Heart right ventricle (tissue), 16 donors: ENCODE results near the gene SLC25A27. TPM values are rescaled to one million over a fixed set of nuclear protein-coding genes. Genes with fewer than 3 reads are reported as not detected.
"Not testable (repeated sequence)": the region's sequence is repeated elsewhere in the genome, so short reads cannot be mapped to it uniquely, and the experiment has no call there.

Experiments used
- ATAC-seq, 8 donors: fragments of 200-7000 bp; cut with Tn5 transposase; one replicate each; pipeline ENCODE4 v1.9.1; 2020; ENCODE audit warnings: mild to moderate bottlenecking in 8 of 8, moderate library complexity in 8 of 8, moderate number of reproducible peaks in 1 of 8
- DNase-seq, 2 donors: peaks; one replicate each; pipeline ENCODE4 v3.0.0-alpha.2; 2020
- H3K27ac ChIP-seq, 10 donors: fragments of 200-600 bp; sonication (generic) in 2 of 10; one replicate each; pipeline versions ENCODE4 v1.5.0 to v1.8.0; 2020 to 2022; ENCODE audit warnings: mild to moderate bottlenecking in 3 of 10
- H3K27me3 ChIP-seq, 7 donors: fragments of 200-600 bp; one replicate each; pipeline ENCODE4 v1.8.0; 2021 to 2022; ENCODE audit warnings: mild to moderate bottlenecking in 2 of 7
- H3K36me3 ChIP-seq, 9 donors: fragments of 200-600 bp; sonication (generic) in 1 of 9; one replicate each; pipeline versions ENCODE4 v1.5.0 to v1.8.0; 2020 to 2022; ENCODE audit warnings: mild to moderate bottlenecking in 2 of 9
- H3K4me1 ChIP-seq, 9 donors: fragments of 200-600 bp; sonication (generic) in 1 of 9; one replicate each; pipeline versions ENCODE4 v1.5.0 to v1.8.0; 2020 to 2022; ENCODE audit warnings: mild to moderate bottlenecking in 4 of 9
- H3K4me3 ChIP-seq, 10 donors: fragments of 200-600 bp; sonication (generic) in 2 of 10; one replicate each; pipeline versions ENCODE4 v1.5.0 to v1.8.0; 2020 to 2022; ENCODE audit warnings: mild to moderate bottlenecking in 7 of 10, moderate library complexity in 2 of 10
- H3K9me3 ChIP-seq, 11 donors: fragments of 200-600 bp in 10 of 11; sonication (generic) in 2 of 11; one replicate each; pipeline versions ENCODE4 v1.5.0 to v1.8.0; 2013 to 2022; ENCODE audit warnings: mild to moderate bottlenecking in 2 of 11, control low read depth in 1 of 11, moderate library complexity in 1 of 11
- WGBS, 2 donors: extraction: QIAGEN DNeasy Blood & Tissue Kit; methylation state at CpG; one replicate each; pipeline ENCODE4 v1.1.7; 2013; ENCODE audit warnings: inconsistent platforms in 1 of 2; 5-methylcytosine and 5-hydroxymethylcytosine counted together
- intact Hi-C, 10 donors: fragments of 100-400 bp; cut with DNase I; formaldehyde crosslinking; loops; one replicate each; pipeline versions ENCODE4 v1.11.1 to v1.14.2; 2022
- polyA plus RNA-seq, 2 donors: library from polyadenylated mRNA; stranded (reverse); fragments of 200-250 nt; gene quantifications; one replicate each; pipeline ENCODE4 v1.2.3, GENCODE V29; 2013
- total RNA-seq, 10 donors: library from RNA; stranded (reverse); fragmentation: NEBNext Ultra II Directional in 3 of 10; extraction: Animal tissue kit (Norgen Biotek cat#: 25700) in 3 of 10; gene quantifications; one replicate each; pipeline versions ENCODE4 v1.2.1 to v1.2.4, GENCODE V29; 2021 to 2023
- TF ChIP-seq, protein P1 (sequence below), 9 donors: fragments of 200-600 bp; sonication (generic) in 2 of 9; IDR thresholded peaks; one replicate each; pipeline versions ENCODE4 v1.5.0 to v1.8.0; 2021 to 2022; ENCODE audit warnings: antibody characterized with exemption in 9 of 9, mild to moderate bottlenecking in 5 of 9, moderate library complexity in 1 of 9
- donor health status: Arrhythmogenic right ventricular cardiomyopathy.
- donor health status: ischemic (EF 13 %, LVEDD 7.1; RV severe dilation, severe dysfunction).
- donor health status: healthy with polysubstance abuse.
- donor health status: DM: no; HTN: yes; CAD: no.
- donor health status: DM: no; HTN: no; CAD: no.
- donor health status: ischemic (EF 25% LVEDD 6.9; RV normal size, moderate dysfunction).
- donor health status: ischemic (EF 25% LVEDD 5.7; RV mildly dilated, moderate dysfunction).
- donor health status: healthy.
- donor health status: DM: yes; HTN: yes; CAD: no.
- donor health status: Ischemic cardiomyopathy.
- donor health status: ischemic (EF 35%, LVEDD 5.7; RV mildly dilated, moderate dysfunction).
- donor health status: nonischemic (EF 11% LVEDD 7.7; RV severe dilation, severe dysfunction).
- donor health status: DM: yes; HTN: yes; CAD: no.
- donor health status: PGD.
- donor health status: ischemic (EF 29% LVEDD 5.4; RV normal size, mild dysfunction).
- donor health status: nonischemic (EF 23%, LVEDD 6.1; RV moderate dilation, normal function).

Gene SLC25A27
- total and polyA plus RNA-seq, 12 donors = 5.8 to 82.7 (median 13.9) TPM

DNA sequence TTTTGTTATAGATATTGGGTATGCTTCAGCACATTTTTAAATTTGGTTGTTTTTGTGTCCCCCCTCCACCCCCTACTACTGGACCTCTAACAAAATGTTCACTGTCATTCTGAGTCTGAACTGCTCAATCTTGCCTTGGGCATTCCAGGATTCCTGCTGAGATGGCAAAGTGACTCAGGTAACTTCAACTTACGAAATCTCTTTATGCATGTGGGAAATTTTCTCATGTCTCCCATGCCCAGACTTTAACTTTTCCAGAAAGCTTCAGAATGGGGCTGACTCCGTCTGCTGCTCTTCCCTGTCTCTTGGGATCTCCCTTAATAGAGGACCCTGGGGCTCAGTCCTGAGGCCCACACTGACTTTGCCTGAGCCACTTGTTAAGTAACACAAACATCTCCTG, 14.1 kb upstream of the SLC25A27 start:
- Histone ChIP-seq H3K36me3 (peaks cover 0 to 5% (median 0%) of the 10 kb centered on the region in 9 donors), H3K9me3 (no peaks in the 10 kb centered on the region), H3K27ac (no peak overlapping the region), H3K4me3 (no peak overlapping the region), H3K27me3 (no peaks in the 10 kb centered on the region), H3K4me1 (peaks cover 0 to 6% (median 0%) of the 10 kb centered on the region in 9 donors)
- intact Hi-C loops = loop anchor here in 2 of 10 donors (10.0 kb wide), 3 partner anchors 414 to 544 kb away; no protein-coding TSS in a partner anchor
- no peak for DNase-seq
- no peak for ATAC-seq
- WGBS, 2 donors = 83 to 84% methylated on average over 2 of the region's 2 CpGs
- TF ChIP-seq, protein P1, sequence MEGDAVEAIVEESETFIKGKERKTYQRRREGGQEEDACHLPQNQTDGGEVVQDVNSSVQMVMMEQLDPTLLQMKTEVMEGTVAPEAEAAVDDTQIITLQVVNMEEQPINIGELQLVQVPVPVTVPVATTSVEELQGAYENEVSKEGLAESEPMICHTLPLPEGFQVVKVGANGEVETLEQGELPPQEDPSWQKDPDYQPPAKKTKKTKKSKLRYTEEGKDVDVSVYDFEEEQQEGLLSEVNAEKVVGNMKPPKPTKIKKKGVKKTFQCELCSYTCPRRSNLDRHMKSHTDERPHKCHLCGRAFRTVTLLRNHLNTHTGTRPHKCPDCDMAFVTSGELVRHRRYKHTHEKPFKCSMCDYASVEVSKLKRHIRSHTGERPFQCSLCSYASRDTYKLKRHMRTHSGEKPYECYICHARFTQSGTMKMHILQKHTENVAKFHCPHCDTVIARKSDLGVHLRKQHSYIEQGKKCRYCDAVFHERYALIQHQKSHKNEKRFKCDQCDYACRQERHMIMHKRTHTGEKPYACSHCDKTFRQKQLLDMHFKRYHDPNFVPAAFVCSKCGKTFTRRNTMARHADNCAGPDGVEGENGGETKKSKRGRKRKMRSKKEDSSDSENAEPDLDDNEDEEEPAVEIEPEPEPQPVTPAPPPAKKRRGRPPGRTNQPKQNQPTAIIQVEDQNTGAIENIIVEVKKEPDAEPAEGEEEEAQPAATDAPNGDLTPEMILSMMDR (IDR thresholded peaks at IDR 0.05) = no peak

DNA sequence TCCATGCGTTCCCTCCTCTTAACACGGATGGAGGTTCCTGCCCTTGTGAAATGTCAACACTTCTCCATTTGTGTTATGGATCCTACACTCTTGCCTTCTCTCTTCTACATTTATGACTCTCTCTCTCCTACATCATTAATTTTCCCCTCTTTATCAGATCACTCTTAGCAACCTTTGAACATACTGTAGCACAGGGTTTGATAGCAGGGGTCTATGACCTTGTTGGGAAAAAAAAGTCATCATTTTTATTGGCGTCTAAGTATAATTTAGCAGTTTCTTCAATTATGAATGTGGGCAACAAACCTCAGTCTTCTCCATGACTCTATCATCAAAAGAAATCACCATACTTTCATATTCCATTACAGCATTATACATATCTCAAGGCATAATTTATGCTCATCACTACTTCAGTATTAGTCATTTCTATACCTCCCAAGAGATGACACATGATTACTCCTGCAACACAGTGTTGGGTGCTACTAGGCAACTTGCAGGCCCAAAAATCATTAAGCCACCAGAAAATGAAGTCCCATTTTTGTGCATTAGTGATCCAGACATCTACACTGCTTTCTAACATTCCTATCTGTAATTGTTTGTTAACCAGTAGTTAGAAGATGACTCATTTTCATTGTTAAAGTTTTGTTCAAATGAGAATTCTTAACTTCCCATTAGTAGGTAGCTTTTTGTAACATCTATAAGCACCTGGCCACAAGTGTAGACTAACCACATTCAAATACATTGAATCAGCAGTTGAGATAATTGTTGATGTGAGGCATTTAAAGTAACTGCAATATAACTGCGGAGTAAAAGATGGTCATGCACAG, 9.6 kb upstream of the SLC25A27 start:
- no peak overlapping the region for H3K27ac ChIP-seq
- intact Hi-C loops = no loop called here
- ATAC-seq (no peak), DNase-seq (no peak)
- peaks cover 0 to 8% (median 0%) of the 10 kb centered on the region in 11 donors for H3K9me3 ChIP-seq
- H3K27me3 ChIP-seq = no peaks in the 10 kb centered on the region
- peaks cover 0 to 6% (median 0%) of the 10 kb centered on the region in 9 donors for H3K4me1 ChIP-seq
- H3K36me3 ChIP-seq = no peaks in the 10 kb centered on the region
- H3K4me3 ChIP-seq = no peak overlapping the region
- TF ChIP-seq, protein P1 (IDR thresholded peaks at IDR 0.05) = no peak
- WGBS, 2 donors = 86 to 92% methylated on average over 4 of the region's 4 CpGs

DNA sequence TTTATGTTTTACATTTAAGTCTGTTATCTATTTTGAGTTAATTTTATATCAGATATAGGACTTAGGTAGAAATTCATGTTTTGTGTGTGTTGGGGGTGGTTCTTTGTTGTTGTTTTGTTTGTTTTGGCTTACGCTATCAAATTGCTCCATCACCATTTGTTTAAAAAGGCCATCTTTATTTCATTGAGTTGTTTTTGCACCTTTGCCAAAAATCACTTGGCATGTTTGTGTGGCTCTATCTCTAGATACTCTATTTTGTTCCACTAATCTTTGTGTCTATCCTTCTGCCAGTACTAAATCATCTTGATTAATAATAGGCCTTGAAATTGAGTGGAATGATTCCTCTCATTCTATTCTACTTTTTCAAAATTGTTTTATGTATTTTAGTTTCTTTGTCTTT, 7.5 kb upstream of the SLC25A27 start:
- Histone ChIP-seq H3K27me3 (no peaks in the 10 kb centered on the region), H3K4me1 (no peaks in the 10 kb centered on the region), H3K36me3 (no peaks in the 10 kb centered on the region), H3K4me3 (no peak overlapping the region), H3K27ac (no peak overlapping the region), H3K9me3 (peaks cover 0 to 8% (median 0%) of the 10 kb centered on the region in 11 donors)
- 98% methylated on average over 1 of the region's 1 CpG for WGBS, 2 donors
- intact Hi-C loops = no loop called here
- DNase-seq = no peak
- TF ChIP-seq, protein P1 (IDR thresholded peaks at IDR 0.05) = no peak
- ATAC-seq = no peak

DNA sequence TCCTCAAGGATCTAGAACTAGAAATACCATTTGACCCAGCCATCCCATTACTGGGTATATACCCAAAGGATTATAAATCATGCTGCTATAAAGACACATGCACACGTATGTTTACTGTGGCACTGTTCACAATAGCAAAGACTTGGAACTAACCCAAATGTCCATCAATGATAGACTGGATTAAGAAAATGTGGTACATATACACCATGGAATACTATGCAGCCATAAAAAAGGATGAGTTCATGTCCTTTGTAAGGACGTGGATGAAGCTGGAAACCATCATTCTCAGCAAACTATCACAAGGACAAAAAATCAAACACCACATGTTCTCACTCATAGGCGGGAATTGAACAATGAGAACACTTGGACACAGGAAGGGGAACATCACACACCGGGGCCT, 4.7 kb upstream of the SLC25A27 start:
- H3K9me3 ChIP-seq, H3K36me3 ChIP-seq, ATAC-seq, H3K27ac ChIP-seq, H3K4me3 ChIP-seq, DNase-seq, intact Hi-C loops: not testable (repeated sequence)
- H3K27me3 ChIP-seq = peaks cover 0 to 22% (median 0%) of the 10 kb centered on the region in 7 donors
- 70 to 82% methylated on average over 3 of the region's 4 CpGs for WGBS, 2 donors
- peaks cover 0 to 11% (median 0%) of the 10 kb centered on the region in 9 donors for H3K4me1 ChIP-seq
